Central memory CD8-positive, alpha-beta T cell (primary cell): ENCODE results near the gene MRGPRF.

Experiments used
- ATAC-seq: fragments of 150-1000 bp; cut with Tn5 transposase; replicated peaks from 2 replicates; pipeline ENCODE4 v1.10.0; 2022; ENCODE audit warnings: mild to moderate bottlenecking, moderate FRiP score, moderate number of reproducible peaks; ENCODE audit not compliant: poor library complexity, severe bottlenecking; ENCODE audit errors: extremely low read depth
- DNase-seq, 2 donors: peaks; one replicate each; pipeline ENCODE4 v3.0.0; 2021; ENCODE audit warnings: low spot score in 2 of 2
- H3K27ac Mint-ChIP-seq: one replicate; pipeline ENCODE4 v1.8.0; 2022; ENCODE audit warnings: low read depth, mild to moderate bottlenecking, moderate library complexity, mixed read lengths
- H3K27me3 Mint-ChIP-seq: one replicate; pipeline ENCODE4 v1.8.0; 2022; ENCODE audit warnings: mixed read lengths
- H3K36me3 Mint-ChIP-seq: one replicate; pipeline ENCODE4 v1.8.0; 2022; ENCODE audit warnings: mild to moderate bottlenecking, moderate library complexity, mixed read lengths; ENCODE audit not compliant: insufficient read depth
- H3K4me1 Mint-ChIP-seq: one replicate; pipeline ENCODE4 v1.8.0; 2022; ENCODE audit warnings: mixed read lengths
- H3K4me3 Mint-ChIP-seq: one replicate; pipeline ENCODE4 v1.8.0; 2022; ENCODE audit warnings: mild to moderate bottlenecking, moderate library complexity, mixed read lengths
- H3K9me3 Mint-ChIP-seq: one replicate; pipeline ENCODE4 v1.8.0; 2022; ENCODE audit warnings: mixed read lengths

MRGPRF gene

DNA sequence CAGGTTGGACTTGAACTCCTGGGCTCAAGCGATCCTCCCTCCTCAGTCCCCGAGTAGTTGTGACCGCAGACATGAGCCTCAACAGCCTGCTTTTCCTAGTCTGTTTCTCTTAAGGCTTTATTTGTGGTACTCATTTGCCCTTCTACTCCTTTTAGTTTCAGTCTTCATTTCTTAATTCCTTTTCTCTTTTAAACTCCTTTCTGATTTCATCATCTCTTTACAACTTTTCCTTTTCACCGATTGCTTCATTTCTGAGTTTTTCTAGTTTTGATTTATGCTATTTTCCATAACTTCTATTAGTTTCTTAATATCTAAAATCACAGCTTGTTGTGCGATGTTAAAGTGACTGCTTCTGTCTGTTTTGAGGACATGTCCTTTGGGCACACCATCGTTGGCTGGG lies 17.3 kb upstream of the MRGPRF start:
- Mint-ChIP-seq H3K36me3 (no peaks in the 10 kb centered on the region), H3K27me3 (peaks cover 22% of the 10 kb centered on the region), H3K4me1 (no peaks in the 10 kb centered on the region), H3K4me3 (no peak overlapping the region), H3K9me3 (no peaks in the 10 kb centered on the region), H3K27ac (no peak overlapping the region)
- ATAC-seq = no peak
- no peak for DNase-seq

DNA sequence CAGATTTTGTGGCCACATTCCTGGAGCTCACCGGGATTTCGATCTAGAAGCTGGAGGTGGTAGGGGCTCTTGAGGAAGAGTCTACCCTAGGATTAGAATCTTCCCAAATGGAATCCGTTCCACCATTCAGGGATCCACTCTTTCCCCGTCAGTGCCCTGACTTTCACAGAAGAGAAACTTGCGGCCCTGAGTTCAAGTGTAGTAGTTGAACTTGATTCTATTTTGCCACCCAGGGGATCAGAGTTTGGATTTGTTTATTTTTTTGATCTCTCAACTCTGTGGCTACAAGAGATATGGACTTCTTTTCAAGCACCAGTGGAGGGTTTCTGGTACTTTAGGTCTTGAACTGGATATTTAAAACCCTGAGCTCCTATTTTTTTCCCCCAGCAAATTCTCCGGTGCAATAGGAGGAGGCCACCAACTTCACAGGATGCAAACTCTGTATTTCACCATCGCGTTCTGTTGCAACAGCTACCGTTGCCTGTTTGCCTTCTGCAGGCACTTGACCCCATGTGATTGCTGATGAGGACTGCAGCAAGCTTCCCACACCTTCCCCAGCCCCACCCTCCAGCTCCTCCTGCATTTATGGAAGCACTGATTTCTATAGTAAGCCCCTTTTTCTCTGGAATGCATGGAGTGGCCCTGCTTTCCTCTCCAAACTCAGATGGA lies 14.8 kb upstream of the MRGPRF start:
- ATAC-seq (no peak), DNase-seq (no peak)
- peaks cover under 1% of the 10 kb centered on the region for H3K36me3 Mint-ChIP-seq
- no peak overlapping the region for H3K27ac Mint-ChIP-seq
- H3K4me3 Mint-ChIP-seq = no peak overlapping the region
- peaks cover 3% of the 10 kb centered on the region for H3K27me3 Mint-ChIP-seq
- no peaks in the 10 kb centered on the region for H3K9me3 Mint-ChIP-seq
- no peaks in the 10 kb centered on the region for H3K4me1 Mint-ChIP-seq

DNA sequence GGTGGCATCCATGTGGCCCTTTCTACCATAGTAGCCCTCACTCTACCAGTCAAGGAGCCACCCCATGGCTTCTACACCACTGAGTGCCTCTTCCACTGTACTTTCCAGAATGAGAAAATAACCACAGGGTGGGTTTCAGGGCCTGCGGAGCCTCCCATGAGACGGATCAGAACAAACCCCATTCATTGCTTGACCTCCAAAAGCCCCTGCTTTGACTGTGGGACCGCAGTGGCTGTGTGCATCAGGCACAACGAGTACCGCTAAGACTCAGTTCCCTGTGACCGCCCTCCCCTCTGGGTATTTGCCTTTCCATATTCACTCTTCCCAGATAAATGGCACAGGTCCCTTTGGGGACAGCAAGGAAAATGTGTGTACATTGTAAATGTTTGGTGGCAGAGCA lies 11.5 kb upstream of the MRGPRF start:
- DNase-seq = no peak
- no peak overlapping the region for H3K27ac Mint-ChIP-seq
- H3K4me1 Mint-ChIP-seq = no peaks in the 10 kb centered on the region
- peaks cover 2% of the 10 kb centered on the region for H3K36me3 Mint-ChIP-seq
- H3K9me3 Mint-ChIP-seq = no peaks in the 10 kb centered on the region
- no peak for ATAC-seq
- no peaks in the 10 kb centered on the region for H3K27me3 Mint-ChIP-seq
- H3K4me3 Mint-ChIP-seq = no peak overlapping the region

DNA sequence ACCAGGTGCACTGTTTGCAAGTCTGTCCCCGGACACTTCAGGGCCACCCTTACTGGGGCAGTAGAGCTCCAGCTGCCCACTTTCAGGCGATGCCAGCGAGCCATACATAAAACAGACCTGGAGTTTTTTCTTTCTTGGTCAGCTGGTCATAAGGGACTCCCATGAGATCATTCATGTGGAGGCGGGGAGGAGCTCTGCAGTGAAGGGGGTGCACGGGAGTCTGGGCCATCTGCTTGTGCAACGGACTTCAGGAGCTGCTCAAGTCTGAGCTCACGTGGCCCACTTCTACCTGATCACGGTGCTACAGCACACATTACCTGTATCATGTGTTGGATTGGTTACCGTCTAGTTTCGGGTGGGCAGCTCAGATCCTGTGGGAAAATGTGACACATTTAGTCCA lies 9.2 kb upstream of the MRGPRF start:
- ATAC-seq = no peak
- Mint-ChIP-seq H3K4me1 (no peaks in the 10 kb centered on the region), H3K9me3 (no peaks in the 10 kb centered on the region), H3K27ac (no peak overlapping the region), H3K4me3 (no peak overlapping the region), H3K36me3 (peaks cover 2% of the 10 kb centered on the region), H3K27me3 (no peaks in the 10 kb centered on the region)
- no peak for DNase-seq

DNA sequence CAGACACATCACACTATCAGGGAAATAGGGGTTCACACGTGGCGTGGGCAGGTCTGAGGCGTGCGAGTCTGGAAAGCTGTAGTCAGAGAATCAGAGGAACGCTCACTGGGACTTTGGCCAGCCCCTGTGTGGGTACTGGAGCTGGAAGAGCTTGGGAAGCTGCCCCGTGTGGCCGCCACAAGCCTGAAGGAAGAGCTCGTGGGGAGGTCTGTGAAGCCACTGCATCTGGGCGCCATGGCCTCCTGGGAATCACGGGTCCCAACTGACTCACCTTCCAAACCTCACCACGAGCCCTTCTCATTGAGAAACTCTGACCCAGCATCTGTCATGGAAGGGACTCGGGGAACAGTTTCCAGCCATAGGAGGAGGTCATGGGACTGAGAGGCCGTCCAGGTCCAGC lies 5.9 kb upstream of the MRGPRF start:
- Mint-ChIP-seq H3K36me3 (peaks cover 2% of the 10 kb centered on the region), H3K27me3 (no peaks in the 10 kb centered on the region), H3K9me3 (no peaks in the 10 kb centered on the region), H3K27ac (no peak overlapping the region), H3K4me3 (no peak overlapping the region), H3K4me1 (no peaks in the 10 kb centered on the region)
- DNase-seq (no peak), ATAC-seq (no peak)

DNA sequence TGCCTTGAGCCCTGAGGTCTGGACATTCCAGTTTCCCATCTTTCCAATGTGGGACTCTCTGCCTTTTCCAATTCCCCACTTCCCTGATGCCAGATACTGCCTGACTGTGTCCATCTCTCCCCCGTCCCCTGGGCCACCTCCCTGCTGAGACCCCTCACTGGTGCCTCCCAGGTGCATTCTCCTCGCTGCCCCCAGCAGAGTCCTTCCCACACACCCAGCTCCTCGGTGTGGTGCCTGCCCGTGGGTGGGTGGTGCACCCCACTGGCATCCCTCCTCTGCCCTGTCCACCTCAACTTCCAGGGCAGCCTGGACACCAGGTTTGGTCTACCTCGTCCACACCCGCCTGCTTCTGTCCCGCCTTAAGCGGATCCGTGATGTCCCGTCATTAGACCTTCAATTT lies 4.9 kb upstream of the MRGPRF start:
- Mint-ChIP-seq H3K27me3 (no peaks in the 10 kb centered on the region), H3K9me3 (no peaks in the 10 kb centered on the region), H3K4me3 (no peak overlapping the region), H3K27ac (no peak overlapping the region), H3K4me1 (no peaks in the 10 kb centered on the region), H3K36me3 (peaks cover 2% of the 10 kb centered on the region)
- ATAC-seq = no peak
- no peak for DNase-seq

DNA sequence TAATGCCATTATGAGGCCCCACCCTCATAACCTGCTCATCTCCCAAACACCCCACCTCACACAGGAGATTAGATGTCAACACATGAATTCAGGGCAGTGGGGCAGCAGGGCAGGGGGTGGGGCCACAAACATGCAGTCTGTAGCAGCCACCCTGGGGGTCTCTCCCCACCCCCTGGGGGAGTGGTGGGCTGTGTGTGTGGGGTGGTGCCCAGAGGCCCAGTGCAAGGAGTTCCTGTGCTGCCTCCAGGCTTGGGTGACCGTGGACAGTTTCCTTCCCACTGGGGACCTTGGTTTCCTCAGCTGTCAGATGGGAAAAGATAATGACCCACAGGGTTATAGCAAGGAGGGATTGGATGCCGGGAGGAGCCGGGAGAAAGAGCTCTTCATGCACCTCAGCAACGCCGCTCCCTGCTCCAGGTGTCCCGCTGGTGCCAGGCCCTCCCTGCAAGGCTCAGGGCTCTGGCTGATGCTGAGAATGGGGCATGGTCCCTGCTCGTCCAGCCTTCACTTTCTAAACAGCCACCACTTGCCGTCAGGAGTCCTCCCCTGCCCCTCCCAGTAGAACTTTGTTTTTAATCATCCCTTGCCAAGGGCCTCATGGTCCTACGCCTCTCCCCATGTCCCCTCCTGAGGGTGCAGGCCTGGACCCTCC lies 2.0 kb upstream of the MRGPRF start:
- Mint-ChIP-seq H3K4me3 (no peak overlapping the region), H3K9me3 (no peaks in the 10 kb centered on the region), H3K36me3 (no peaks in the 10 kb centered on the region), H3K27ac (no peak overlapping the region), H3K4me1 (no peaks in the 10 kb centered on the region), H3K27me3 (peaks cover 20% of the 10 kb centered on the region)
- DNase-seq (no peak), ATAC-seq (no peak)

DNA sequence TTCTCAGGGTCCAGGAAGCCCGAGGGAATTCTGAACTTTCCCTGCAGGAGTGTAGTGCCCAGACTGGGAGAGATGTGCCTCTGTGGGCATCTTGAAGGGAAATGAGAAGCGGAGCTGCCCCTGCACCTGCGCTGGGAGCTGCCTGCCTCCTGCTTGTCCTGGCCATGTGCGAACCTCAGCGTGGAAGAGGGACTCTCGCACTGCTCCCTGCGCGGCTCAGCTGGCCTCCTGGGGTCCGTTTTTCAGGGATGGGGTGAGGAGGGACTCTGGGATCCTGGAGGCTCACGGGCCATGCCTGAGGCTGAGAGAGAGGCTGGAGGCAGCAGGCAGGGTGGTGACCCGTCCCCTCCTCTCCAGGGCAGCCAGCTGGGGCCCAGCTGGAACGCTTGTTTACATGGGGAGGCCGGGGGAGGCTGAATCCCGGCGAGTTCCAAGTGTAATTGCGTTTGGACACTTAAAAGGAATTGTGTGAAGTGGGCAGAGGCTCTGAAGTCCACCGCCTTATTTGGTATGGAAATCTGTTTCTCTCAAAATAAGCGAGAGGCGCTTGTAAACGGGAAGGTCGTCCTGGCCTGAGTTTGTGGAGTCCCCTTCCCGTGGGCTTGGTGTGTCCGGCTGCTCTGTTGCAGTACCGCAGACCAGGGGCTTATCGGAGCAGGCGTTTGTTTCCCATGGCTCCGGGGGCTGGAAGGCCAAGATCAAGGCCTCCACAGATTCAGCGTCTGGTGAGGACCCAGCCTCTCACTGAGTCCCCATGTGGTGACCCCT lies 1.2 kb upstream of the MRGPRF start:
- Mint-ChIP-seq H3K4me3 (no peak overlapping the region), H3K27ac (no peak overlapping the region), H3K27me3 (peaks cover 27% of the 10 kb centered on the region), H3K4me1 (no peaks in the 10 kb centered on the region), H3K9me3 (no peaks in the 10 kb centered on the region), H3K36me3 (no peaks in the 10 kb centered on the region)
- ATAC-seq (no peak), DNase-seq (no peak)

DNA sequence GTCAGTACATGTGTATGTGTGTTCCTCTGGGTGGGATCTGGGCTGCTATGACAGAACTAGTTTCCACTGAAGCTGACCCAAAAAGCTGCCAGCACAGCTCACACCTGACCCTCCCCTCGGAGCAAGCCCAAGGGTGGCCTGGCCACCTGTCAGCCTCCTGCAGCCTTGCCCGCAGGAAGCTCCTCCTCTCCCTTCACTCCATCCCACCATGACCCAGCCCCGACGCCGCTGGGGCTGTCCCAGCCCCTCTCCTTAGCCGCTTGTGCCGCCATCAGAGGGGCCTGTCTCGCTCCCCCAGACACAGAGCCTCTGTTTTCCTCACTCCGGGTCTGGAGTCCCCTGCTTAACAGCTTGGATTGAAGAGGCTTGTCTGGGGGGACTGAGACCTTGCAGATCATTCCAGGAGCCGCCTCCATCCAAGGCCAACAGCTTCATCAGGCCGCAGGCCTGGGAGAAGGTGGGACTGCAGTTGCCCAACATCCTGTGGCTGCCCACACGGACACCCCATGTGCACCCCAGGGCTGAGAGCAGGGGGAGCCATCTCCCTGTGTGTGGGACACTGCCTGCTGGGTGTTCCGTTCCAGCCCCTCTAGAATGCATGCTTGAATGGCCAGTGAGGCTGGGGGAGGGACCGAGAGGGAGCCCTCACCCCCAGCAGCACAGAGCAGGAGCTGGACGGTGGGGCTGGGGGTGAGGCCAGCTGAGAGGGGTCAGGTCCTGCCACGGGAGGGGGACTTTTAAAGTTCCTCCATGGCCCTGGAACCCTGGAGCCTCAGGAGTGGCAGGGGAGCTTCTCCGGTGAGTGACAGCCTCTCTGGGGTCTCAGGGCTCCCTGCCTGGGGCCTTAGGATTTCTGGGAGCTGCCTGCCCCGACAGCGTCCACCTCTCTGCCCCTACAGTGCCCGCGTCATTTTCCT lies 696 bp downstream of the MRGPRF start:
- peaks cover 35% of the 10 kb centered on the region for H3K27me3 Mint-ChIP-seq
- no peaks in the 10 kb centered on the region for H3K9me3 Mint-ChIP-seq
- no peaks in the 10 kb centered on the region for H3K4me1 Mint-ChIP-seq
- H3K36me3 Mint-ChIP-seq = no peaks in the 10 kb centered on the region
- DNase-seq = no peak
- ATAC-seq = no peak
- H3K27ac Mint-ChIP-seq = no peak overlapping the region
- no peak overlapping the region for H3K4me3 Mint-ChIP-seq

DNA sequence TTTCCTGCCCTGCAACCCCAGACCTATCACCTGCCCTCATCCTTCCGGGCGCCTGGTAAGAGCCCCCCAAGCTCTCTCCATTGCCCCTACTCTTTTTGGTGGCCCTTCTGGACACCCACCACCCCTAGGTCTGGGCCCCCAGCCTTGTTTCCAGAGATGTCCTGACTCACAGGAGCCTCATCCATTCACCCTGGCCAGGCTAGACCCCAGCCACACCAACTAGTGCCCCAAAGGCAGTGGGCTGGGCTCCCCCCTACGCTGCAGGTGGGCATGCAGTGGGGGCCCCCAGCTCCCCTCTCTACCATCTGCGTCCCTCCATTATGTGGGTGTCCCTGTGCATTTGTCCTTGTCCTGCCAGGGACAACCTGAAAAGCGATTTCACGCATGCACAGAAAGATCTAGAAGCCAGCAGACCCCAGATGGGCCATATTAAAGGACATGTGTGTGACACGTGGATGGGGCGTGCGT lies 1.4 kb downstream of the MRGPRF start:
- no peaks in the 10 kb centered on the region for H3K36me3 Mint-ChIP-seq

DNA sequence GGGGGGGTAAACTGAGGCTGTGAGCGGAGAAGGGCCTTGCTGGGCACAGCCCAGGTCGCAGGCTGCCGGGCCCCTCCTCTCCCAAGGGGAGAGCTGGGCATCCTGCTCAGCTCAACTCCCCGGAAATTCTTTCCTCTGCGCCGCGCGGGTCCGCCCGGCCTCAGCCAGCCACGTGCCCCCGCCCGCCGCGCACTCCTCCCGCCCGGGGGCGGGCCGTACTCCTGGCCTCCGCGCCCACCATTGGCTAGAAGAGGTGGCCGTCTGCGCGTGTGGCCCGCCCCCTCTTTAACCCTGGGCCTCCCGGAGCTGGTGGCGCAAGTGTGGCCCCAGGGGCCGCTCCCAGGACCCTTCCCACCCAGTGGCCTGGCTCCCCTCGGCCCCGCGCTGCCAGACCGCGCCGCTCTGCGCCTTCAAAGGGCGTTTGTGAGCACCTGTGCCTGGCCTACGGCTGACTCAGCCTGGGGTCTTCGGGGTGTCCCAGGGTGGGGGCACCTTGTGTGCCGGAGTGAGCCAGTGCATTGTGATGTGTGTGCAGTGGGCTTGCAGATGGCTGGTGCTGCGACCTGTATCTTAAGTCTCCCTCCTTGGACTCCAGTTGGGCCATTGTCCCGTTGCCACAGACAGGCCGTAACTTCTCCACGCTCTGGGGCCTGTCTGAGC lies 2.0 kb downstream of the MRGPRF start:
- H3K4me3 Mint-ChIP-seq = no peak overlapping the region
- DNase-seq (no peak), ATAC-seq (no peak)
- no peaks in the 10 kb centered on the region for H3K36me3 Mint-ChIP-seq
- no peak overlapping the region for H3K27ac Mint-ChIP-seq
- H3K4me1 Mint-ChIP-seq = no peaks in the 10 kb centered on the region
- H3K9me3 Mint-ChIP-seq = no peaks in the 10 kb centered on the region
- H3K27me3 Mint-ChIP-seq = peaks cover 35% of the 10 kb centered on the region

More for the DNA sequence above, 1.4 kb downstream of the MRGPRF start:
- no peaks in the 10 kb centered on the region for H3K9me3 Mint-ChIP-seq
- no peak for ATAC-seq
- peaks cover 35% of the 10 kb centered on the region for H3K27me3 Mint-ChIP-seq
- H3K27ac Mint-ChIP-seq = no peak overlapping the region
- no peaks in the 10 kb centered on the region for H3K4me1 Mint-ChIP-seq
- no peak overlapping the region for H3K4me3 Mint-ChIP-seq
- DNase-seq = no peak

DNA sequence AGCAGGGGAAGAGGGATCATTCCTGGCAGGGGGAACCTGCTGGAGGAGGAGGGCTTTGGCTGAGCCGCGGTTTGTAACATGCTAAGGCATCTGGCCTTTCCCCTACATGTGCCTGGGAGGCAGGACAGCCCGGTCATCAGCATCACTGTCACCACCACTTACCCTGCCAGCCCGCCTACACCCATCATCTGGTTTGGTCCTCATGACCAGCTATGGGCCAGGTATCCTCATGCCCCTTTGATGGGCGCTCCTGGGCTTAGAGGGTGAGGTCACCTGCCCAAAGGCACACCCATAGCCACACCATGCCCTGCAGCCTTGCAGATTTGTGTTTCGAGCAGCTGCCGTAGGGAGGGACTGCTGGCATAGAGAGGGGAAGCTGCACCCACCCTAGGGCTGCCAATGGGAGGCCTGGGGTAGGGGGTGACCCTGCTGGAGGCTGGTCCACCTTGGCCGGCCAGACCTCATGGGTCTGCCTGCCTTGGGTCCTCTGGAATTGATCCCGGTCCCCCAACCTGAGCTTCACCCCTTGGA lies 2.6 kb downstream of the MRGPRF start:
- Mint-ChIP-seq H3K4me3 (no peak overlapping the region), H3K9me3 (no peaks in the 10 kb centered on the region), H3K27ac (no peak overlapping the region), H3K27me3 (peaks cover 41% of the 10 kb centered on the region), H3K36me3 (no peaks in the 10 kb centered on the region), H3K4me1 (no peaks in the 10 kb centered on the region)
- no peak for DNase-seq
- ATAC-seq = no peak
